Measurements from ENCODE around the gene ACSBG1.

ACSBG1 gene, protein sequence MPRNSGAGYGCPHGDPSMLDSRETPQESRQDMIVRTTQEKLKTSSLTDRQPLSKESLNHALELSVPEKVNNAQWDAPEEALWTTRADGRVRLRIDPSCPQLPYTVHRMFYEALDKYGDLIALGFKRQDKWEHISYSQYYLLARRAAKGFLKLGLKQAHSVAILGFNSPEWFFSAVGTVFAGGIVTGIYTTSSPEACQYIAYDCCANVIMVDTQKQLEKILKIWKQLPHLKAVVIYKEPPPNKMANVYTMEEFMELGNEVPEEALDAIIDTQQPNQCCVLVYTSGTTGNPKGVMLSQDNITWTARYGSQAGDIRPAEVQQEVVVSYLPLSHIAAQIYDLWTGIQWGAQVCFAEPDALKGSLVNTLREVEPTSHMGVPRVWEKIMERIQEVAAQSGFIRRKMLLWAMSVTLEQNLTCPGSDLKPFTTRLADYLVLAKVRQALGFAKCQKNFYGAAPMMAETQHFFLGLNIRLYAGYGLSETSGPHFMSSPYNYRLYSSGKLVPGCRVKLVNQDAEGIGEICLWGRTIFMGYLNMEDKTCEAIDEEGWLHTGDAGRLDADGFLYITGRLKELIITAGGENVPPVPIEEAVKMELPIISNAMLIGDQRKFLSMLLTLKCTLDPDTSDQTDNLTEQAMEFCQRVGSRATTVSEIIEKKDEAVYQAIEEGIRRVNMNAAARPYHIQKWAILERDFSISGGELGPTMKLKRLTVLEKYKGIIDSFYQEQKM

DNA sequence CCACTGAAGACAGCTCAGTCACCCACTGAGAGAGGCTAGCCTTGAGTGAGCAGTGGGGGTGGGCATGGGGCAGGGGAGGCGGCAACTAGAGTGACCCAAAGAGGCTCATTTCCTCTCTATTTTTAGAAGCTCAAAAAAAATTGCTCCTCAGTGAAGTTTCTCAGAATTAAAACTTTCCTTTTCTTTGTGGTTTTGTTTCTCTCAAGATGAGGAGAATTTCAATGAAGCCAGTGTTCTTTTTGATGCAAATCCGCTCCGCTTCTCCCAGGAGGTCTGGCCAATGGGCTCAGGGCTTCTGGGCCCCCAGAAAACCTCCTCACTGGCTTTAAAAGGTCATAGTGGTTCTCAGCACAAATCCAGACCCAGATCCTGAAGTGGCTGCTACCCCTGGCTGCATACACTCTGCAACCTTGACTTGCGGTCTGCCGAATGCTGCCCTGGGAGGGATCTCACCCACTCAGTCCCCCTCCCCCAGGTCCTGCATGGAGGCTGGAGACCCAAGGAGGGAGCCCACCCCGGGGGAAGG lies at the start of gene ACSBG1:
Gene ACSBG1 (minus strand): TSS at position 51 of the 526 bp plus-strand sequence. CDS start 64 bp downstream, outside the sequence.
- no peaks in the 10 kb centered on the region for H3K9me2 ChIP-seq (replicated peaks; ENCODE audit: insufficient read depth, low read length)
- no peaks in the 10 kb centered on the region for H3K79me2 ChIP-seq (ENCODE audit: low read length)
- H3K9ac ChIP-seq (ENCODE audit: low read length) = no peak within 1 kb of the TSS

DNA sequence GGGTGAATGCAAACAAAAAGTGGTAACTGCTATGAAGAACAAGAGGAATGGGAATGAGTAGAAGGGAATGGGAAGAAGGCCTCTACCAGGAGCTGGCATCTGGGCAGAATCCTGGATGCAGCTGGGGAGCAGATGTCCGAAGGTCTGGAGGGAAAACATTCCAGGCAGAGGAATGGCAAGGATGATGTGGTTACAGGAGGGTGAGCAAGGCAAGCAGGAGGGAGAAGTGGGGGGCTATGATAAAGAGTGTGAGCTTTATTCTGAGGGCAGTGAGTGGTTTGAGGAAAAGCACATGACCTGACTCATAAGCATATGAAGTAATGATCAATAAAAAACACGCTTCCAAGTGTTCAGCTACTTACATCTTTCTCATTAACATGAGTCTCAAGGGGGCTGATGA lies 48.0 kb upstream of the ACSBG1 start:
- TF ChIP-seq, protein P1, sequence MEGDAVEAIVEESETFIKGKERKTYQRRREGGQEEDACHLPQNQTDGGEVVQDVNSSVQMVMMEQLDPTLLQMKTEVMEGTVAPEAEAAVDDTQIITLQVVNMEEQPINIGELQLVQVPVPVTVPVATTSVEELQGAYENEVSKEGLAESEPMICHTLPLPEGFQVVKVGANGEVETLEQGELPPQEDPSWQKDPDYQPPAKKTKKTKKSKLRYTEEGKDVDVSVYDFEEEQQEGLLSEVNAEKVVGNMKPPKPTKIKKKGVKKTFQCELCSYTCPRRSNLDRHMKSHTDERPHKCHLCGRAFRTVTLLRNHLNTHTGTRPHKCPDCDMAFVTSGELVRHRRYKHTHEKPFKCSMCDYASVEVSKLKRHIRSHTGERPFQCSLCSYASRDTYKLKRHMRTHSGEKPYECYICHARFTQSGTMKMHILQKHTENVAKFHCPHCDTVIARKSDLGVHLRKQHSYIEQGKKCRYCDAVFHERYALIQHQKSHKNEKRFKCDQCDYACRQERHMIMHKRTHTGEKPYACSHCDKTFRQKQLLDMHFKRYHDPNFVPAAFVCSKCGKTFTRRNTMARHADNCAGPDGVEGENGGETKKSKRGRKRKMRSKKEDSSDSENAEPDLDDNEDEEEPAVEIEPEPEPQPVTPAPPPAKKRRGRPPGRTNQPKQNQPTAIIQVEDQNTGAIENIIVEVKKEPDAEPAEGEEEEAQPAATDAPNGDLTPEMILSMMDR (IDR thresholded peaks at IDR 0.05; ENCODE audit: low read length) = no peak
- no peak for TF ChIP-seq EZH2phosphoT487 (IDR thresholded peaks at IDR 0.05; ENCODE audit: low read length)
- TF ChIP-seq EZH2 (optimal IDR thresholded peaks at IDR 0.05; ENCODE audit: low read depth, low read length) = no peak
- no peak overlapping the region for H3K4me3 ChIP-seq (ENCODE audit: low read length)
- no peaks in the 10 kb centered on the region for H3K9me2 ChIP-seq (replicated peaks; ENCODE audit: insufficient read depth, low read length)
- no peaks in the 10 kb centered on the region for H3K27me3 ChIP-seq (replicated peaks; ENCODE audit: insufficient read depth, low read length)
- H3K36me3 ChIP-seq (replicated peaks; ENCODE audit: insufficient read depth, low read length) = no peaks in the 10 kb centered on the region; the same call in 1 of the 2 replicates
- no peak overlapping the region for H2AFZ ChIP-seq (ENCODE audit: low read length)
- H3K9ac ChIP-seq (ENCODE audit: low read length) = no peak overlapping the region
- H3K4me1 ChIP-seq (ENCODE audit: low read length) = no peaks in the 10 kb centered on the region
- DNase-seq = no peak
- H4K20me1 ChIP-seq (ENCODE audit: insufficient read depth, low read length) = no peaks in the 10 kb centered on the region
- H3K4me2 ChIP-seq (ENCODE audit: low read depth, low read length) = no peak overlapping the region
- H3F3A ChIP-seq (ENCODE audit: insufficient read depth, low read length) = no peaks in the 10 kb centered on the region
- no peak overlapping the region for H3K27ac ChIP-seq (ENCODE audit: low read length)
- no peaks in the 10 kb centered on the region for H3K79me2 ChIP-seq (ENCODE audit: low read length)
- H3K9me3 ChIP-seq (replicated peaks; ENCODE audit: insufficient read depth, low read length) = no peaks in the 10 kb centered on the region

More for the DNA sequence above, at the start of gene ACSBG1:
- Histone ChIP-seq H3F3A (ENCODE audit: insufficient read depth, low read length) (no peaks in the 10 kb centered on the region), H4K20me1 (ENCODE audit: insufficient read depth, low read length) (no peaks in the 10 kb centered on the region), H3K27me3 (replicated peaks; ENCODE audit: insufficient read depth, low read length) (peaks cover 69% of the 10 kb centered on the region), H3K4me2 (ENCODE audit: low read depth, low read length) (no peak within 1 kb of the TSS), H3K9me3 (replicated peaks; ENCODE audit: insufficient read depth, low read length) (no peaks in the 10 kb centered on the region), H3K4me1 (ENCODE audit: low read length) (peaks cover 3% of the 10 kb centered on the region; the same call in 1 of the 2 replicates), H3K4me3 (ENCODE audit: low read length) (no peak within 1 kb of the TSS), H3K36me3 (replicated peaks; ENCODE audit: insufficient read depth, low read length) (no peaks in the 10 kb centered on the region), H2AFZ (ENCODE audit: low read length) (no peak within 1 kb of the TSS), H3K27ac (ENCODE audit: low read length) (no peak within 1 kb of the TSS)
- peak; percentile 15 for DNase-seq
- TF ChIP-seq EZH2 (optimal IDR thresholded peaks at IDR 0.05; ENCODE audit: low read depth, low read length) = no peak
- no peak for TF ChIP-seq EZH2phosphoT487 (IDR thresholded peaks at IDR 0.05; ENCODE audit: low read length)
- TF ChIP-seq, protein P1 (IDR thresholded peaks at IDR 0.05; ENCODE audit: low read length) = no peak

DNA sequence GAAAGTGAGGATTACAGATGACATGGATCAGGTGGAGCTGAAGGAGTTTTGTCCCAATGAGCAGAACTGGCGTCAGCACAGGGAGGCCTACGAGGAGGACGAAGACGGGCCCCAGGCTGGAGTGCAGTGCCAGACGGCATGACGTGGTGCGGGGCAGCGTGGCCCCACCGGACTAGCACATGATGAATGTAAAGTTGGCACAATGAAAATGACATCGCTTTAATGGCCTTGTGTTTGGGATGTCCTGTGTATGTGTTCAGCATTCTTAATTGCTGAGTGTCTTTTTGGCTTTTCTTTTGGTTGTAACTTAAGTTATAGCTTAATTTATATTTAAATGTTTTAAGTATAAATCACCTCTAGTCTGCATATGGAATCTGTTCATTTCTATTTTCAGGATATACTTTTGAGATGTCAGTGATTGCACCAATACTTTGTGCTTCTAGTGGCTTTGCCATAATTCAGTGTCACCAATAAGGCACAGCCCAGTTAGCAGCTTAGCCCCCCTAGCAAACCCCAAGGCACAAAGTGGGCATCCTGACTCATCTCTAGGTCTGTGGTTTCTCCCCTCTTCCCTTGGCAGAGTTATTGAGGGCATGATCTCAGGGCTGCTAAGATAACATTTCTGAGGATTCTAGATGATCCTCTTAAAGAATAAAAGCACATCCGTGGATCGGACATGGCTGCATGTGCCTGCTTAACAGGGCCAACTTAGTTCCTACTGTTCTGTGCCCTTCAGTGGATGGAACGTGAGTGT lies 46.1 kb upstream of the ACSBG1 start:
- Histone ChIP-seq H3K79me2 (ENCODE audit: low read length) (no peaks in the 10 kb centered on the region), H3K27ac (ENCODE audit: low read length) (no peak overlapping the region), H3F3A (ENCODE audit: insufficient read depth, low read length) (no peaks in the 10 kb centered on the region), H3K9ac (ENCODE audit: low read length) (no peak overlapping the region), H4K20me1 (ENCODE audit: insufficient read depth, low read length) (no peaks in the 10 kb centered on the region), H3K9me2 (replicated peaks; ENCODE audit: insufficient read depth, low read length) (no peaks in the 10 kb centered on the region), H3K4me2 (ENCODE audit: low read depth, low read length) (no peak overlapping the region), H3K9me3 (replicated peaks; ENCODE audit: insufficient read depth, low read length) (no peaks in the 10 kb centered on the region), H2AFZ (ENCODE audit: low read length) (no peak overlapping the region), H3K4me1 (ENCODE audit: low read length) (no peaks in the 10 kb centered on the region), H3K4me3 (ENCODE audit: low read length) (no peak overlapping the region), H3K27me3 (replicated peaks; ENCODE audit: insufficient read depth, low read length) (no peaks in the 10 kb centered on the region), H3K36me3 (replicated peaks; ENCODE audit: insufficient read depth, low read length) (no peaks in the 10 kb centered on the region; the same call in 1 of the 2 replicates)
- TF ChIP-seq EZH2 (optimal IDR thresholded peaks at IDR 0.05; ENCODE audit: low read depth, low read length) (no peak), EZH2phosphoT487 (IDR thresholded peaks at IDR 0.05; ENCODE audit: low read length) (no peak)
- TF ChIP-seq, protein P1 (IDR thresholded peaks at IDR 0.05; ENCODE audit: low read length) = no peak
- DNase-seq = no peak

All from MM.1S (cell line).